Stimulated activated CD4-positive, alpha-beta T cell treated with anti-CD3 and anti-CD28 coated beads, Interleukin-15, amount 100 ng/mL, for 24 hours (primary cell): ENCODE results near the gene SERPINB12.

Source experiments
- DNase-seq: peaks from one replicate; pipeline ENCODE4 v3.0.0-alpha.2; 2020

The SERPINB12 gene

GRCh38 chr18:63604791-63605567 is 62.8 kb downstream of the SERPINB12 start:
- no peak for DNase-seq

DNA sequence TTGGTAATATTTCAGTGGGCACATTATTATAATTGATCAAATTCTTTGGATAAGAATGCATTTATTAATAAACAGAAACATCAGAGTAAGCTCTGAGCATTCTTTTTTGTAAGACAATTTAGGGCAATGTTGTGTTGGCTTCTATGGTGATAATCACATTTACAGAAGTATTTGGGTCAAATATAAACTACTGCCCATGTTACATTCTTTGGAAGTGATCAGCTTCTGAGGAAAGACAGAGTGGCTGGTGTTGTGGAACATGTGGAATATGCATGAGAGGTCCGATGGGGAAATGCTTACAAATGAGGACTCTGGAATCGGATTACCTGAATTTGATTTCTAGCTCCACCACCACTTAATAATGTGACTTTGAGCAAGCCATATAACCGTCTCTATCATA is 64.4 kb downstream of the SERPINB12 start:
- DNase-seq: no peak

DNA sequence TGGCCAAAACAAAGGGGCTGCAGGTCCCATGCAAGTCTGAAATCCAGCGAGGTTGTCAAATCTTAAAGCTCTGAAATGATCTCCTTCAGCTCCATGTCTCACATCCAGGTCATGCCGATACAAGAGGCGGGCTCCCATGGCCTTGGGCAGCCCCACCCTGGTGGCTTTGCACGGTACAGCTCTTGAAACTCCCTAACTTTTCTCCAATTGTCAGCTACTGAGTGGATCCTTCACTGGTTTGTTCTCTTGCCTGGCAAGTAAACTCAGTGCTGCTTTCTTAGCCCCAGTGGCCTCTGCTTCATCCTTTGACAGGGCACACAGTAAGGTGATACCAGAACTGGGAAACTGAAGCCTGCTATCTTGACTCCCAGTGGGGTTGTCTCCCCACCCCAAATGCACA is 71.3 kb downstream of the SERPINB12 start:
- DNase-seq: no peak

GRCh38 chr18:63617049-63617914 is 75.1 kb downstream of the SERPINB12 start:
- DNase-seq: no peak

- DNase-seq: no peak
Observed at GRCh38 chr18:63617915-63618234, 75.7 kb downstream of the SERPINB12 start.
